ENCODE results near the gene SYNPO2.

Gene SYNPO2

DNA sequence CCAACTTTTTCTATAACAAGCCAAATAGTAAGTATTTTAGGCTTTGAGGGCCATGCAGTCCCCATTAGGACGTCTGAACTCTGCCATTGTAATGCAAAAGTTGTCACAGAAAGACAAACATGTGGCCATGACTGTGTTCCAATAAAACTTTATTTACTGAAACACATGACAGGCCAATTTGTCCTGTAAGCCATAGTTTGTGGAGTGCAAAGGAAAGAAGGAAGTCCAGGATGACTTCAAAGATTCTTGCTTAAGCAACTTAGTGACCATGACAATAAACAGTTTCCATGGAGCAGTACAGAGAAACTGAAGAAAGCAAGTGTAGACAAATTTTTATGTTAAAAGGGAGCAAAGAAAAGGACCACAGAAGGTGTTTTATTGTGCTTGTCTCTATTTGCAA lies 212.0 kb downstream of the SYNPO2 start:
- H3K27ac ChIP-seq (ENCODE audit: low read length) = peak overlapping the region; percentile 33
- H3K4me1 ChIP-seq (ENCODE audit: control insufficient read depth in 1 of 2, insufficient read depth in 2 of 2, low read length in 2 of 2) = peaks cover 0 to 3% of the 10 kb centered on the region in 2 donors
- no peaks in the 10 kb centered on the region for H3K9me3 ChIP-seq (ENCODE audit: control insufficient read depth in 1 of 2, low read length in 2 of 2)
- no peak overlapping the region for H3K4me3 ChIP-seq (ENCODE audit: low read depth in 1 of 2, low read length in 2 of 2)
- H3K27me3 ChIP-seq (ENCODE audit: low read depth, low read length) = no peaks in the 10 kb centered on the region
- H3K36me3 ChIP-seq (ENCODE audit: control insufficient read depth in 1 of 2, insufficient read depth in 2 of 2, low read length in 2 of 2) = no peaks in the 10 kb centered on the region

DNA sequence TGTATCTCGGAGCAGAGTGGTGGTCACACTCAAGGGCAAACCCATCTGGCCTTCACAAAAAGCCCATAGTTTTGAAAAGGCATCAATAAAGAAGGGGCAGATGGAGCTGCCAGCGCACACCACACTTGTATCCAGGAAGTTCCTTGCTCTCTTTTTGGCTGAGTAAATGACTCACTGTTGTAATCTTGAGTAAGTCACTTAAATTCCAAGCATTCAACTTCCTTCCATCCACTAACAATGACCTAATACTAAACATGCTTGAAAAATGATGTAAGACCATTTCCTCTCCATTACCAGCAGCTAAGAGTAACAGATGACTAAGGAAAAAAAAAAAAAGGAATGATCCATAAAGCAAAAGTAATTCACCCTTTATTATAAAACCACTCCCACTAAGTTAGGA lies 214.6 kb downstream of the SYNPO2 start:
- no peaks in the 10 kb centered on the region for H3K9me3 ChIP-seq (ENCODE audit: control insufficient read depth in 1 of 2, low read length in 2 of 2)
- H3K36me3 ChIP-seq (ENCODE audit: control insufficient read depth in 1 of 2, insufficient read depth in 2 of 2, low read length in 2 of 2) = no peaks in the 10 kb centered on the region
- no peaks in the 10 kb centered on the region for H3K27me3 ChIP-seq (ENCODE audit: low read depth, low read length)
- peaks cover 0 to 3% of the 10 kb centered on the region in 2 donors for H3K4me1 ChIP-seq (ENCODE audit: control insufficient read depth in 1 of 2, insufficient read depth in 2 of 2, low read length in 2 of 2)
- no peak overlapping the region for H3K4me3 ChIP-seq (ENCODE audit: low read depth in 1 of 2, low read length in 2 of 2)
- H3K27ac ChIP-seq (ENCODE audit: low read length) = peak overlapping the region; percentile 40

DNA sequence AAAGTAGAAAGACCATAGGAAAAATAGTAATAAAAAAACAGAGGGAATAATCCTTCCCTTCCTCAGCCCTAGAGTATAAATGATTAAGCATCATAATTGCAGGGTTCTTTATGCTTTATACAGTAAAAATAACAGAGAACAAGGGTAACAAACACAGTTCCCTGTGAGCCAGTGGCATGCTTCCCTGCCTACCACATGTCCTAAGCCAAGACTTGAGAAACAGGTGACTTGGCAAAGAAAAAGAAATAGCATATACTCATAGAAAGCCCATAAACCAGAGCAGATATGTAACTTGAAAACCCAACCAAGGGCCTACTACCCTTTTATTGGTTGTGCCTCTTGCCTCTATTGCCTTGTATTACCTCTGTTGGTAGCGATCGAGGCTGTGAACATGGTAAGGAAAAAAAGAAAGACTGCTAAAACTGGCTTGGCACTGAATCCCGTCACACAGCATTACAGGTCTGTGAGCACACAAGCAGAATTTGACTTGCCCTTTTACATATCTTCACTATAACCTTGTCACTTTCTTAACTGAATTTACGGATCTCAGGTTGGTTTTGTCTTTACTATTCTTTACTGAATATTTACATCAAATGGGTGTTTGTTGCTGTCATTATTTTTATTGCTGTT lies 216.1 kb downstream of the SYNPO2 start:
- no peaks in the 10 kb centered on the region for H3K4me1 ChIP-seq (ENCODE audit: control insufficient read depth in 1 of 2, insufficient read depth in 2 of 2, low read length in 2 of 2)
- H3K27me3 ChIP-seq (ENCODE audit: low read depth, low read length) = no peaks in the 10 kb centered on the region
- H3K4me3 ChIP-seq (ENCODE audit: low read depth in 1 of 2, low read length in 2 of 2) = no peak overlapping the region
- H3K9me3 ChIP-seq (ENCODE audit: control insufficient read depth in 1 of 2, low read length in 2 of 2) = no peaks in the 10 kb centered on the region
- H3K27ac ChIP-seq (ENCODE audit: low read length) = no peak overlapping the region
- no peaks in the 10 kb centered on the region for H3K36me3 ChIP-seq (ENCODE audit: control insufficient read depth in 1 of 2, insufficient read depth in 2 of 2, low read length in 2 of 2)

DNA sequence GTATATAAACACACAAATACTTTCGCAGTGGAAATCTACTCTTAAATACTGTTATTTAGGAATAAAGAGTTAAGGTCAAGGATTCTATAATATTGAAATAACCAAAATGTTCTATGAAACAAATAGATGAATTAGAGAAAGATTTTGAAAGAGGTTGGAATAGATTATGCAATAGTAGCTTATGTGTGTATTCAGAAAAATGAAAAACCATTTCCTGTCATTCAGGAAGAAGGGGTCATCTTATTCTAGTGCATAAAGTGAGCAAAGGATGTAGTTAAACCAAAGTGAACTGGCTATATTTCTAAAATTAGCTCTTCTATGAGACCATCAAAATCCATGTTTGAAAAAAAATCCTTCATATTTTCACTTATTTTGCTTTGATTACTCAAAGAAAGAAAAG lies 217.0 kb downstream of the SYNPO2 start:
- Histone ChIP-seq H3K27ac (ENCODE audit: low read length) (no peak overlapping the region), H3K4me1 (ENCODE audit: control insufficient read depth in 1 of 2, insufficient read depth in 2 of 2, low read length in 2 of 2) (no peaks in the 10 kb centered on the region), H3K4me3 (ENCODE audit: low read depth in 1 of 2, low read length in 2 of 2) (no peak overlapping the region), H3K27me3 (ENCODE audit: low read depth, low read length) (no peaks in the 10 kb centered on the region), H3K36me3 (ENCODE audit: control insufficient read depth in 1 of 2, insufficient read depth in 2 of 2, low read length in 2 of 2) (no peaks in the 10 kb centered on the region), H3K9me3 (ENCODE audit: control insufficient read depth in 1 of 2, low read length in 2 of 2) (no peaks in the 10 kb centered on the region)

DNA sequence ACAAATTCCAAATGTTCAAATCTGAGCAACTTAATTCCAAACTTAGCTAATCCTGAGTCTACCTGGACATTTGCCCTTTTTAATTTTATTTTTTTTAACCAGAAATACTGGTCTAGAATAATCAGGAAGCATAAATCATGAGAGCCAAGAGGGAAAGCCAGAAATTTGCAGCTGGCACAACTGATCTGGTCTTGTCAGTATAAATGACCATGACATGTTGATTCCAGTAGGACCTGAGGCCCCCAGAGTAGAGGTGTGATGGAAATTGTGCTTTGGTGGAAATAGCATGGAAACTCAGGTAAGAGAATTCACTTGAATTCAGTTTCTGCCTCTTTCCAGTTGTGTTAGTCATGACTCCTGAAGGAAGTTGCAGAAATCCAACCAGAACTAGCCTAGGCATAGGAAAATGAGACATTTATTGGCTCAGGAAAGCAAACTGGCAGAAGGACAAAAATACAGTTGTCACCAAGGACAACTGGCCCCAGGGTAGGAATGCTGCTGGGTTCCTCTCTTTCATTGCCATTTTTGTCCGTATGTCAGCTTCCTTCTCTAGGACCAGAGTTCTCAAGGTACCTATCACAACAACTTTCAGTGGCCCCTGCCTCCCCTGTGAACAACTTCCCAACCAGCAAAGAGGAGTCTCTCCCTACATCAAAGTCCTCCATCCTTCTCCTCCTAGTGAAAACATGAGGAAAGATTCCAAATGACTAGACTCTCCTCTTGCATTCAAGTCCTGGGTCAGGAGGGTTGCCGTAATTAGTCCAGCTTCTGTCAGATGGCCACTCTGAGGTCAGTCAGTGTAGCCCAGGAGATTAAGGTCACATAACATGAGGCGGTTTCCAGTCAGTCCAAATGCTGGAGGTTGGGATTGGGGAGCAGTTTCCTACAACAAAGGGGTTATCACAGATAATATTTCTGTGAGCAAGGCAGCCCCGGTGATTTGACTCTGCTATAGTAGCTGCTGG lies 217.7 kb downstream of the SYNPO2 start:
- Histone ChIP-seq H3K9me3 (ENCODE audit: control insufficient read depth in 1 of 2, low read length in 2 of 2) (no peaks in the 10 kb centered on the region), H3K27me3 (ENCODE audit: low read depth, low read length) (no peaks in the 10 kb centered on the region), H3K27ac (ENCODE audit: low read length) (no peak overlapping the region), H3K36me3 (ENCODE audit: control insufficient read depth in 1 of 2, insufficient read depth in 2 of 2, low read length in 2 of 2) (no peaks in the 10 kb centered on the region), H3K4me3 (ENCODE audit: low read depth in 1 of 2, low read length in 2 of 2) (no peak overlapping the region), H3K4me1 (ENCODE audit: control insufficient read depth in 1 of 2, insufficient read depth in 2 of 2, low read length in 2 of 2) (no peaks in the 10 kb centered on the region)

DNA sequence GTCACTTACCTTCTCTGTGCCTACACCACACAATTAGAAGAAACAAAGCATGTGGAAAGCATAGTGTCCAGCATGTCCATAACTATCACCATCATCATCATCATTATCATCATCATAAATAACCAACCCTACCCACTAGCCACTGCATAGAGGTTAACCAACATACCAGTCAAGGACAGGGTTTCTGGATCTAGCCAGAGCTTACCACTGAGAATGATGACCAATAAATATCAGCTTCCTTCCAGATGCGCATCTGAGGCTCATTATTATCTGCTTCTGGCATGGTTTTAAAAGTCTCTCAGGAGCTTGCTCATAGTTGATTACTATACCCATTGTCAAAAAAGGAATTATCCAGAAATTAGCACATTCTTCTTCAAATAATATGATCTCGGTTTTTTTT lies 221.5 kb downstream of the SYNPO2 start:
- peaks cover 0 to 8% of the 10 kb centered on the region in 2 donors for H3K4me1 ChIP-seq (ENCODE audit: control insufficient read depth in 1 of 2, insufficient read depth in 2 of 2, low read length in 2 of 2)
- H3K27me3 ChIP-seq (ENCODE audit: low read depth, low read length) = no peaks in the 10 kb centered on the region
- no peak overlapping the region for H3K27ac ChIP-seq (ENCODE audit: low read length)
- H3K9me3 ChIP-seq (ENCODE audit: control insufficient read depth in 1 of 2, low read length in 2 of 2) = no peaks in the 10 kb centered on the region
- H3K36me3 ChIP-seq (ENCODE audit: control insufficient read depth in 1 of 2, insufficient read depth in 2 of 2, low read length in 2 of 2) = no peaks in the 10 kb centered on the region
- no peak overlapping the region for H3K4me3 ChIP-seq (ENCODE audit: low read depth in 1 of 2, low read length in 2 of 2)

All from muscle layer of duodenum (tissue), 2 donors.